H4 (cell line): Measurements from ENCODE around the gene MISFA. TPM values are rescaled to one million over a fixed set of nuclear protein-coding genes. Genes with fewer than 3 reads are reported as not detected.
"Not testable (repeated sequence)": the region's sequence is repeated elsewhere in the genome, so short reads cannot be mapped to it uniquely, and the experiment has no call there.

Experiments used
- DNase-seq: peaks from one replicate; pipeline ENCODE4 v3.0.0-alpha.2; 2015; ENCODE audit warnings: low spot score
- total RNA-seq: library from RNA; depleted of rRNA; stranded (reverse); fragments of >200 nt; shearing (Covaris generic); gene quantifications from 2 replicates; pipeline ENCODE4 v1.2.3, GENCODE V29; 2014; rRNA removed

MISFA gene
- total RNA-seq = 2.8 and 4.3 TPM in 2 replicates

DNA sequence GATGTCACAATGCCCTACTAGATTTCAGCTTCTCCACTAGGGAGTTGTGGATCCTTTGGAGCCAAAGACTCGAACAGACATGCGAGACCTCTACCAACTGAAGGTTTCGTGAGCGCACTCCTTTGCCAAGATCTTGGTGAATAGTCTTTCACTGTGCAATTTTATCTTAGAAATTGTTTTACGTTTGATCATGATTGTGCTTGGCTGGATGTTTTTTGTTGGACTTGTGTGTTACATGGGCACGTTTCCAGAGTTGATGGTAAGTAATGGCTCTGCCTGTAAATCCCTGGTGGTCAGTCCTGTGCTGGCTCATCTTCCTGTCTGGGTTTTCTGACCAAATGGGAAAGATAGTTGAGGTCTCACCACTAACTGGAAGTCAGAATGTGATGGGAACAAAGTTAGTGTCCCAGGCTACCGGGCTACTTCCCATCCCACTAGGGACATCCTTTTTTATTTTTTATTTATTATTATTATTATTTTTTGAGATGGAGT, at the start of gene MISFA:
TSS of gene MISFA (plus strand) at position 51 of the 492 bp plus-strand sequence. CDS start at position 191, 140 bp downstream.
- DNase-seq = no peak

DNA sequence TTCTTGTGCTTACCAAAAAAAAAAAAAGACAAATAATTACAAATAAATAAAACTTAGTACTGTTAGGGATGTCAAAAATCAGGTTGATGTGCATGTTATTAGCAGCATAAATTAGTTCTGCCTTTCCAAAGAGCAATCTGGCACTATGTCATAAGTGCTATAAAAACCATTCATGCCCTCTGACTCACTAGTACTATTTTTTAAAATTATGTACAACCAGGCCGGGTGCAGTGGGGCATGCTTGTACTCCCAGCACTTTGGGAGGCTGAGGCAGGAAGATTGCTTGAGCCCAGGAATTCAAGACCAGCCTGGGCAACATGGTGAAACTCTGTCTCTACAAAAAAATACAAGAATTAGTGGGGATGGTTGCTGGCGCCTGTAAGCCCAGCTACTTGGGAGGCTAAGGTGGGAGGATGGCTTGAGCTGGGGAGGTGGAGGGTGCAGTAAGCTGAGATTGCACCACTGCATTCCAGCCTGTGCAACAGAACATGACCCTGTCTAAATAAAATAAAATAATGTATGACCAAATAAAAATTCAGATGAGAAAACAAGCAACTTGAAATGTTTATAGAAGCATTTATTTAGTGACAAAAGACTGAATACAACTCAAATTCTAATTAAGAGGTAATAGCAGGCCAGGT, 36.4 kb upstream of the MISFA start:
- DNase-seq = no peak

DNA sequence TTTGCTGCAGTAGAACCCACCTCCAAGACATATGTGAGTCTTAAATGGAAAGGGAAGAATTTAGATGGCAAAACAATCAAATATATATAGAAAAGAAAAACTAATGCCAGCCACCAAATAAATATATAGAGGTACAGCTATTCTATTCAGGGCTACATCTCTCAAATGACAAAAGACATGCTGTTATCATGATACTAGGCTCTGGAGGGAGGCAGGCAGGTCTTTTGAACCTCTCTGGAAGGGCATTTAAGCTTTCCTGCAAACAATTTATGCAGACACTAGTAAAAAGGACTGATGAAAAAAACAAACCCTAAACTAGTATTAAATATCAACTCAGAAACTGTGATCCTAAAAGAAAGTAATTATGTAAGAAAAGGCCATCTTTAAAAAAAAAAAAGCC, 35.4 kb upstream of the MISFA start:
- DNase-seq = no peak

DNA sequence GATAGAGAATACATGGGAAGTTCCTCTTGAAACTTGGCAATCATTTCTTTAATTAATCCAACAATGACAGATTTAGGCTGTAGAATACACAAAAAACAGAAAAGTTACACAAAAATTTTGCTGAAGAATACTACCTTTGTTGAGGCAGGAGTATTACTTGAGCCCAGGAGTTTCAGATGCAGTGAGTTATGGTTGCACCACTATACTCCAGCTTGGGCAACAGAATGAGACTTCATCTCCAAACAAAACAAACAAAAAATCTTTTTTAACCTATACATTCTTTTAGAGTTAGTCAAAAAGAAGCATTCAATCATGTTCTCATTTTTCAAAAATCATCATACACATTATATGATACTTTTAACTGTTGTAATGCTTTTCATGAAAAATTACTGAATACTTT, 33.2 kb upstream of the MISFA start:
- no peak for DNase-seq

DNA sequence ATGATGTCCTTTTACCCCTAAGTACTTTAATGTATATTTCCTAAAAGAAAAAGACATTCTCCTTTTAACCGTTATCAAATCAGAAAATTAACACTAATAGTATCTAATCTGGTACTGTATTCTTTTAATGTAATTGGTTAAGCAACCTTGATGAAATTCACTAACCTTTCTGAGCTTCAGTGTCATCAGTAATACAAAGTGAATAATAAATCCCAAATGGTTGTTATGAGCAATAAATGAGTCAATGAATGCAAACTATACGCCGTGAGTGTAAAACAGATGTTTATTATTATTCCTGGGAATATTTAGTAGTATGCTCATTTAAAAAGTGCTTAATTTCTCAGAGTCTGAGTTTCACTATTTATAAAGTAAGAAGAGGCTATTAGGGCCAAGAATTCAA, 32.5 kb upstream of the MISFA start:
- DNase-seq = no peak

DNA sequence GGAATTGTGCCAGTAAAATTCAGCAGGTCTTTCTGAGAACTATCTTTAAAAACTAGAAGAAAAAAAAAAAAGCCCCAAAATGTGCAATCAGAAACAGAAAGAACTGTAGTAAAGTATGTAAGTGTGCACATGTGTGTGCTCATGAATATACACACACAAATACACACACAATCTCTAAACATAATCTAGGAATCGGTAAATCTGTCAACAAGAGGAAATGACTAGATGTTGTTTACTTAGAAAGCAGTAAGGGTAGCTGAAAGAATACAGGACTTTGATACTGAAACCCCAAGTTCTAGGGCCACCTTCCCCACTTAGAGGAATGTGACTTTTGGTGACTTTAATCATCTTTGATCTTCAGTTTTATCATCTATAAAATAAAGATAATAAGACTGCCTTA, 24.2 kb upstream of the MISFA start:
- DNase-seq = no peak

DNA sequence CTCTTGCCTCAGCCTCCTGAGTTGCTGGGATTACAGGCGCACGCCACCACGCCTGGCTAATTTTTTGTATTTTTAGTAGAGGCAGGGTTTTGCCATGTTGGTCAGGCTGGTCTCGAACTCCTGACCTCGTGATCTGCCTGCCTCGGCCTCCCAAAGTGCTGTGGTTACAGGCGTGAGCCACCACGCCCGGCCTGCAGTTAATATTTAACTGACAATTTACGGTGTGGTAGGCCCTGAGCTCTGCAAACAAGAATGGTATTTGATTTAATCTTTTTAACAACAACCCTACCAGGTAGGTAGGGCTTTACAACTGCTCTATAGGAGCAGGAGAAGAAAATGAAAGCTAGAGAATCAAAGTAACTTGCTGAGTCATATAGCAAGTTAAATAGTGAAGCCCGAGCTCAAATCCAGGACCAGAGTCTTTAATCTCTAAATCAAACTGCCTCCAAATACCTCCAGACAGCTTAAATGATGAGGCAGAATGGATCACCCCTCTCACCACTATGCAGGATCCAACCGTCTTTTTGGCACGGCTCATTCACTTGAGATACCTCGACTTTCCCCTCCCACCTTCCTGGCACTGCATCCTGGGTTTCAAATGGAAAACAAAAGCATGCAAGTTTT, 20.5 kb upstream of the MISFA start:
- no peak for DNase-seq

DNA sequence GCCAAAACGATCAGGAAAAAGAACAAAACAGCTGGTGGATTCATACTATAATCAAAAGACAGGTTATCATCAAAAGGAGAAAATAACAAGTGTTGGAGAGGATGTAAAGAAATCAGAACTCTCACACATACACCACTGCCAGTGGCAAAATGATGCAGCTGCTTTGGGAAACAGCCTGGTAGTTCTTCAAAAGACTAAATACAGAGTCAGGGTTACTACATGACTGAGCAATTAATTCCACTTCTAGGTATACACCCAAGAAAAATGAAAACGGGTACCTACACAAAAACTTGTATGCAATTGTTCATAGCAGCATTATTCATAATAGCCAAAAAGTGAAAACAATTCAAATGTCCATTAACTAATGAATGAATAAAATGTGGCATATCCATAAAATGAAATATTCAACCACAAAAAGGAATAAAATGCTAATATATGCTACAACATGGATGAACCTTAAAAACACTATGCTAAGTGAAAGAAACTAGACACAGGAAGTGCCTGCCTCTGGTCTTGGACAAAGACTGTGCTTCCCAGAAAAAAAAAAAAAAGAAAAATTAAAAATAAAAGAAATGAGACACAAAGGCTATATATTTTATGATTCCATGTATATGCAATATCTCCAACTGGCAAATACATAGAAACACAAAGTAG, 19.3 kb upstream of the MISFA start:
- DNase-seq = no peak

DNA sequence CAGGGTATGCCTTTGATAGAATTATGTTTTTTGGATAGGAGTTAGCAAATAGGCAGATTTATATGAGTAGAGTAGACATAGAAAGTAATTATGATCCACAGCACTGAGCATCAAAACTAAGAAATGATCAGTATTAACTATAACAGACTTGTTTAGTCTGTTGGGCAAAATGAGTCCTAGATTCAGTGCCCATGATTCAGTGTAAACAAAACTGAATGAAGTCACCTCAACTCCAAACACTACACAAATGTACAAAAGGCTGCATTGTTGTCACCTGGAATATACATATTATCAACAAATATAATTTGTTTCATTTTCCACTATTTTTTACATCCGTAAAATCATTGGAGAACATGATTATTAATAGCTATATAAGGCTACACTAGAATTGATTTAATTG, 17.8 kb upstream of the MISFA start:
- DNase-seq = no peak

DNA sequence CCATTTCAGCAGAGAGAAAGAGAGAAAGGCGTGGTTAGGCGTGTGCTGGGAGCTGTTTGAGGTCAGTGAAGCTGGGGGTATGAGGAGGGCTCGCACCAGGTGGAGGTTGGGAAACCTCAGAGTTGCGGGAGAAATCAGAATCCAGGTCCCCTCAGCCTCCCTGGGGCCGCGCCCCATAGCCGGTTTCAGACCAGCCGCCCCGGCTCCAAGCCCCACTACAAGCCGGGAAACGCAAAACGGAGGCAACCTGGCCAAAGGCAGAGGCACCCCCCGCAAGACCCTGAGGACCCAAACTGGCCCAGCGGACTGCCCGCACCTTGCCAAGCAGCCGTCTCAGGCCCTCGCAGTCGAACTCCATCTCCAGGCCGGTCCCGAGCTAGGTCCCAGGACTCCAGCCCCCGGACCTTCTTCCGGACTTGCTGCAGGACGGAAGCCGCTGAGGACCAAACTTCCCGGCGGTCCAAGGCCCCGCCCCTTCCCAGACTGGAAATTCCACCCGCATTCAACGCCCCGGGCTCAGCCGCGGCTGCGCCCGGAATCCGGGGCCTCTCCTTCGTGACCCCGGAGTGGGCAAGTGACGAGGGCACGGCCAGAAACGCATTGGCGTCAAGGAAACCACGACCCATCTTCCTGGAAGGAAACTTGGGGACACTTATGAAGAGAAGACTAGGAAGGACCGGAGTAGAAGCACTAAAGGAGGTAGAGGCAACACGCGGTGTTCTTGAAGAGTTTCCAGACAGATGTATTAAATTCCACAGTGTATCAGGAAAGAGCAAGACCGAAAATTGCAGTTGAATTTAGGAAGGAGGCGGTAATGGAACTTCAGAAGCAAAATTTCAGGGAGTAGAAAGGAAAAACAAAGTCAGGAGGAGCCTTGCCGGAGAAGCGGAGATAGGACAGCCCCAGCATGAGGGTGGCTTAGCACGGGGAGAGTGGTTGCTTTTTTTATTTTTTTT, 11.0 kb upstream of the MISFA start, which contains the start of gene UEVLD:
TSS of gene UEVLD (minus strand) at position 438 of the 956 bp plus-strand sequence. CDS start at position 358, 80 bp downstream.
- peak; percentile 80 for DNase-seq

DNA sequence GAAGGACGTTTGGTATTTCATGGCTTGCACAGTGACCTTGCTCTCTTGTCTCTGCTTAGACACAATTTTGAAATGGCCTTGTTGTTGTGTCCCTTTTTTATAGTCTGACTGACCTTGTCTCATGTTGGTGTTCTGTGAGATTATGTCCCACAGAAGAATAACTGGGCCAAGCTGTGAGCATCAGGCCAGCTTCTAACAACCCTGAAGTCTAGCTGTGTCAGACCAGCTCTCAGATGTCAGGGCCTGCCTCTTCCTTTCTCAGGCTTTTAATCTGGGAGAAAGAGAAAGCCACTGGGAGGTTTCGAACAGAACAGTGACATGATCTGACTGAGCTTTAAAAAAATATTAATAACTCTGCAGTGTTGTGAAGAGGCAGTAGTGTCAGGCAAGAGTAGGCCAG, 9.0 kb upstream of the MISFA start:
- no peak for DNase-seq

DNA sequence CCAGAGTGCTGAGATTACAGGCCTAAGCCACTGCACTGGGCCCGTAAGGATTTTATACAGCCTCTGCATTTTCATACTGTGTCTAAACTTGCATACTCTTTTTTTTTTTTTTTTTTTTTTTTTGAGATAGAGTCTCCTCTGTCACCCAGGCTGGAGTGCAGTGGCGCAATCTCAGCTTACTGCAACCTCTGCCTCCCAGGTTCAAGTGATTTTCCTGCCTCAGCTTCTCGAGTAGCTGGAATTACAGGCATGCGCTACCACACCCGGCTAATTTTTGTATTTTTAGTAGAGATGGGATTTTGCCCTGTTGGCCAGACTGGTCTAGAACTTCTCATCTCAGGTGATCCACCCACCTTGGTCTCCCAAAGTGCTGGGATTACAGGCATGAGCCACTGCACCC, 5.5 kb upstream of the MISFA start:
- not testable (repeated sequence) for DNase-seq

DNA sequence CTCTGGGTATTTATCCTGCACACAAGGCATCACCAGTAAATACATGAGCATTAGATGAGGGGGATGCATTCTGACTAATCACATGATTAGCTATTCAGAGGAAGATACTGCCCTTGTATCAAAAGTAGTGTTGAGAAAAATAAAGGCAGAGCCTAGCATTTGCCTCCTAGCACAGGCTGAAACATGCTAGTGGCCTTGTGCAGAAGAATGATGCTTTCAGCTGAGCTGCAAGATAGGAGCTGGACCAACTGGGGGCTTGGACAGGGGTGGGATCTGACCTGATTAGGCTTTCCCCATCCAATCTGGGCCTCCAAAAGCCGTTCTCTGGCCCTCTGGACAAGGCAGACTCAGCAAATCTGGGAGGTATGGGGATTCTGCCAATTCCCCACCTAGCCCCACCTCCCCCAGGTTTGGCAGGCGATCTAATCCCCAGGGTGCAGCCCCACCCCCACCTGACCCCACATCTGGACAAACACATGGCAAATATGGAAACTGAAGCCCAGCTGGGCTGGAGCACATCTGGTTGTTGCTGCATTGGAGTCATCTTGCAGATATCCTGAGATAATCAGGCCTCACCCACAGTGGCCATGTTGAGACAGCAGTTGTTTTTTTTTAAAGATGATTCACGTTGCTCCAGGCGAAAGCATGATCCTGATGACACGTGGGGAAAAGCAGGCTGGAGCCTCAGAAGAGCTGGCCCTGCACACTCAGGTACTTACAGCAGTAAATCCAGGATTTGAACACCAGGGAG, 4.4 kb upstream of the MISFA start:
- no peak for DNase-seq

DNA sequence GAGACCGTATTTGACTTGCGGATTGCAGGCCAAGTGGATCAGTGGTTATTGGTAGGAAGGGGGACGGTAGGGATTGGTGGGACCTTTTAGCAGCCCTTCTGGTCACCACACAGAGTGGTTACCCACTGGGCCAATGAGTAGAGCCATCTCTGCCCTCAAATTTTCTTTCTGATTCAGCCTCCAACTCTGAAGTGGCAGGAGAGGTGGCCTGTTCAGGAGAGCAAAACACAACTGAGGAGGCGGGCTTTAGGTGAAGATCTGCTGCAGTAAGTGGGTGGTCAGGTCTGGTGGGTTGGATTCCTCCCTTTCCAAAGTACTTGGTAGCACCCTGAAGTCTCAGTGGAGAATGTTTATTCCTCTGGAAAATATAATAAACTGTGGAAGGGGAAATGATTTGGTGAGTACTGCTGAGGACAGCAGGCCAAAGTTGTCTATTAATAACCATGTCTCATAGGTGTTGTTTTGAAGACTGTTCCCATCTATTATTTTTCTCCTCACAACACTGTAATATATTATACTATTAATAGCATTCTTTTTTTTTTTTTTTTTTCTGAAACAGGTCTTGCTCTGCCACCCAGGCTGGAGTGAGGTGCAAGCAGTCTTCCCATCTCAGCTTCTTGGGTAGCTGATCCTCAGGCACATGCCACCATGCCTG, 1.5 kb downstream of the MISFA start:
- no peak for DNase-seq

DNA sequence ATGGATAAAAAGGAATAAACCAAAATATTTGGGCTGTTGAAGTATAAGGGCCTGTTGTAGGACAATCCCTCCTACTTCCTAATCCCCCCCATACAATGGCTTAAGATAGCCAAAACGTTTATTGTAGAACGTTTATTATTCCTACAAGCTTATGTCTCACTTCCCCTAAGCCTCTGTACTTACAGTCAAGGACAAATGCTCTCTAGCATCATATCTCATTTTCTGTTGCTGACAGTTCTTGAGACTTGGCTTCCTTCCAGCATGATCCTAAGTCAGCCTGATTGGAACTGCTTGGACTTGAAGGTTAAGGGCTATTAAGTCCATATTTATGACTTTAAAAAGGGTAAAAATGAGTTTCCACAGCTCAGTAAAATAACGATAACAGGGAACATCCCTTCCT, 8.8 kb downstream of the MISFA start:
- DNase-seq = no peak

DNA sequence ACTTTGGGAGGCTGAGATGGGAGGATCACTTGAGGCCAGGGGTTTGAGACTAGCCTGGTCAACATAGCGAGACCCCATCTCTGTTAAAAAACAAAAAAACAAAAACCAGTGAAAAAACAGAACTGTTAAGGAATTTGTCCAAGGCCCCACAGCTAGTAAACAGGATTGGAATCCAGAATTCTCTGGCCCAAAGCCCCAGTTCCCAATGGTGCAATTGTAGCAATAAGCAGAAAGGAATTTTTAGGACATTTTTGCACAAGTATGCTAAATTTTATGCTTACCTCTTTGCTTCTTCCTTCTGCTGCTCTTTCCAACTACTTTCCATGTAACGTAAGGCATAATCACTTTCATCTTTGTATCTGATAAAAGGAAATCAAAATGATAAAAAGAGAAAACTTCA, 11.6 kb downstream of the MISFA start:
- no peak for DNase-seq

DNA sequence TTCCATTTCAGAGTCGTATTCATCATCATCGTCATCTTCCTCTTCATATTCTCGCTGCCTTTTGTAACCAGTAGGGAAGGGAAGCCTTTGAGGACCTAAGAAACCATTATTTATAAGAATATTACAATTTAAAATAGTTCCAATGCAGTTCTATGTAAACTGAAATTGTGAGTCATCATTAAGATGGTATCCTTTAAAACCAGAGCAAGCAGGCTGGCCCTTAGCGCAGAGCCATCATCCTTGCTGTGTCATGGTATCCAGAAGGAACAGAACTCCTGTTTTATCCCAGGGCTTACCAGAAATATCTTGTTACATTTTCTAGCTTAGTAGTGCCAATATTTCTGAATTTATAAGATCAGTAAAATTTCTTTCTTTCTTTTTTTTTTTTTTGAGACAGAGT, 12.8 kb downstream of the MISFA start:
- no peak for DNase-seq

DNA sequence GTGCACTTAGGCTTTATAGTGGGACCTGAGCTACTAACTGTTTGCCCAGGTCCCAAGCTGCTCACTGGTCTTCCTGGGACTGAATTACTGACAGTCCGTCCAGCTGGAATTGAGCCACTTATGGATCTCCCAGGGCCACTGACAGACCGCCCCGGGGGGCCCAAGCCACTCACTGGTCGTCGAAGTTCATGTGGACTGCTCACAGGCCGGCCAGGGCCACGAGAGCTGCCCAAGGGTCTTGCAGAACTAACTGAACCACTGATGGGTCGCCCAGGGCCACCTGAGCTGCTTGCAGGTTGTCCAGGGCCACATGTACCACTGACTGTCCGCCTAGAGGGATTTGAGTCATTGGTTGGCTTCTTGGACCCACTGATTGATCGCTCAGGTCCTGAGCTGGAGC, 15.1 kb downstream of the MISFA start:
- DNase-seq = no peak

DNA sequence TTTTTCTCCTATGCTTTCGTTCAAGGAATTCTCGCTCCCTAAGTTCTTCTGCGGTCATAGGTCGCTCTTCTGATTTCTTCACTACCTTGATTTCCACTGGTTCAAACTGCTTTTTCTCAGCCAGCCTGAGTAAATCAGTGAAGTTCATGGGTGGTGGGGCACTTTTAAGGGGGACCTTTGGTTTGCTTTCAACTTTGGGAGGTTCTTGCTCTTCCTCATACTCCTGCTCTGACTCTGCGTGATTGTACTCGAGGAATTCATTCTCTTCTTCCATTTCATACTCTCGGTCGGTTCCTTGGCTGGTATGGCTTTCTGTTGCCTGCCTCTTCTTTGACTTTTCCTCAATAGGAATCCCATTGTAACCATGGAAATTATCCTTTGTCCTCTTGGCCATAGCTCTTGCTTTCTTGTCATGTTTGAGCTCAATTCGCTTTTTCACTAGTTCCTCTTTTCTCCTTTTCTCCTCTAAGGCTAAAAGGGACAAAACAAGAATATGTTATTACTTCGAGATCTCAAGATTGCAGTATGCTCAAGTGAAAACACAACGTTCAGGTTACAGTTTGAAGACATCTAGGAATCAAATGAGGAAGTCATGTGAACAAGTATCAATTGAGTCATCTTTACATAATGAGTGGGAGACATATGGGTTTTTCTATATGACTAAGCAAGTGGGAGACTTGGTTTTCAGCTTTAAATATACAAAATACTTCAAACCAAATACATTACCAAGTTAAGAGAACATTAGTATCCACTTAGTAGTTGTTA, 16.2 kb downstream of the MISFA start:
- no peak for DNase-seq
